ENCODE measurements around the gene SRSF10.
"Not testable (repeated sequence)": the region's sequence is repeated elsewhere in the genome, so short reads cannot be mapped to it uniquely, and the experiment has no call there.

SRSF10 gene

GRCh38 chr1:23958810-23959460 is 21.2 kb downstream of the SRSF10 start:
- DNase-seq (ENCODE audit: low read depth): peak; percentile 86

GRCh38 chr1:23958040-23958809 is 21.9 kb downstream of the SRSF10 start:
- DNase-seq (ENCODE audit: low read depth): not testable (repeated sequence)

- no peak for DNase-seq (ENCODE audit: low read depth)
These were observed 23.0 kb downstream of the SRSF10 start for GRCh38 chr1:23957096-23957495.

- no peak for DNase-seq (ENCODE audit: low read depth)
These were observed 27.1 kb downstream of the SRSF10 start for GRCh38 chr1:23953020-23953419.

- no peak for DNase-seq (ENCODE audit: low read depth)
These were observed 32.8 kb downstream of the SRSF10 start for GRCh38 chr1:23947366-23947765.

- DNase-seq (ENCODE audit: low read depth): no peak
These were observed 43.5 kb downstream of the SRSF10 start for GRCh38 chr1:23936481-23937176.

- DNase-seq (ENCODE audit: low read depth): no peak
These were observed 48.6 kb downstream of the SRSF10 start for GRCh38 chr1:23931491-23931880.

- DNase-seq (ENCODE audit: low read depth): no peak
These were observed 49.2 kb downstream of the SRSF10 start for GRCh38 chr1:23930861-23931490.

- DNase-seq (ENCODE audit: low read depth): no peak
These were observed 49.9 kb downstream of the SRSF10 start for GRCh38 chr1:23930270-23930669.

- no peak for DNase-seq (ENCODE audit: low read depth)
These were observed 51.3 kb downstream of the SRSF10 start for GRCh38 chr1:23928789-23929188.

GRCh38 chr1:23927097-23927496 is 53.0 kb downstream of the SRSF10 start:
- DNase-seq (ENCODE audit: low read depth): no peak

- no peak for DNase-seq (ENCODE audit: low read depth)
These were observed 54.8 kb downstream of the SRSF10 start for GRCh38 chr1:23925279-23925678.

GRCh38 chr1:23924601-23925000 is 55.5 kb downstream of the SRSF10 start:
- no peak for DNase-seq (ENCODE audit: low read depth)

GRCh38 chr1:23923592-23924499 is 56.3 kb downstream of the SRSF10 start:
- DNase-seq (ENCODE audit: low read depth): no peak

- DNase-seq (ENCODE audit: low read depth): no peak
These were observed 57.7 kb downstream of the SRSF10 start for GRCh38 chr1:23922321-23922943.

- no peak for DNase-seq (ENCODE audit: low read depth)
These were observed 63.7 kb downstream of the SRSF10 start for GRCh38 chr1:23916209-23917131.

GRCh38 chr1:23915466-23915865 is 64.7 kb downstream of the SRSF10 start:
- no peak for DNase-seq (ENCODE audit: low read depth)

GRCh38 chr1:23914921-23915320 is 65.2 kb downstream of the SRSF10 start:
- no peak for DNase-seq (ENCODE audit: low read depth)
